CD4-positive, CD25-positive, alpha-beta regulatory T cell (primary cell): ENCODE measurements around the gene TM9SF2. TPM values are rescaled to one million over a fixed set of nuclear protein-coding genes. Genes with fewer than 3 reads are reported as not detected.

Experiments
- ATAC-seq, 2 donors: fragments of 150-1000 bp; cut with Tn5 transposase; one replicate each; pipeline ENCODE4 v1.10.0; 2021; ENCODE audit warnings: low read depth in 2 of 2, moderate number of reproducible peaks in 2 of 2, moderate library complexity in 1 of 2
- DNase-seq, 3 donors: peaks; one replicate each; pipeline versions ENCODE4 v3.0.0 to v3.0.0-alpha.2; 2012 to 2022; ENCODE audit warnings: mixed read lengths in 1 of 3
- H3K27ac ChIP-seq: one replicate; pipeline ENCODE4 v1.7.0; 2013; ENCODE audit warnings: mild to moderate bottlenecking, low read length; ENCODE audit not compliant: insufficient read depth, poor library complexity, severe bottlenecking
- H3K27me3 ChIP-seq: one replicate; pipeline ENCODE4 v1.7.0; 2013; ENCODE audit warnings: low read length; ENCODE audit not compliant: control insufficient read depth, insufficient read depth
- H3K36me3 ChIP-seq: one replicate; pipeline ENCODE4 v1.7.0; 2013; ENCODE audit warnings: mild to moderate bottlenecking, low read length, moderate library complexity; ENCODE audit not compliant: control insufficient read depth, insufficient read depth
- H3K4me1 ChIP-seq: 2 replicates; pipeline ENCODE4 v1.7.0; 2013; ENCODE audit warnings: mild to moderate bottlenecking, low read length; ENCODE audit not compliant: insufficient read depth, control insufficient read depth, poor library complexity, severe bottlenecking
- H3K4me3 ChIP-seq: one replicate; pipeline ENCODE4 v1.7.0; 2013; ENCODE audit warnings: low read depth, mild to moderate bottlenecking, low read length, moderate library complexity
- H3K9me3 ChIP-seq, 2 experiments: 1 replicate in 1 of 2; 2 replicates in 1 of 2; pipeline ENCODE4 v1.7.0; 2013; ENCODE audit warnings: low read length in 2 of 2, mild to moderate bottlenecking in 1 of 2, moderate library complexity in 1 of 2; ENCODE audit not compliant: control insufficient read depth in 2 of 2
- H3K27ac Mint-ChIP-seq, 3 donors: one replicate each; pipeline ENCODE4 v1.8.0; 2020 to 2022; ENCODE audit warnings: mild to moderate bottlenecking in 3 of 3, mixed read lengths in 3 of 3, moderate library complexity in 2 of 3
- H3K27me3 Mint-ChIP-seq: one replicate; pipeline ENCODE4 v1.8.0; 2022; ENCODE audit warnings: mild to moderate bottlenecking, mixed read lengths
- H3K36me3 Mint-ChIP-seq: one replicate; pipeline ENCODE4 v1.8.0; 2020; ENCODE audit warnings: mixed read lengths
- H3K4me1 Mint-ChIP-seq, 4 donors: one replicate each; pipeline ENCODE4 v1.8.0; 2020 to 2022; ENCODE audit warnings: mixed read lengths in 4 of 4, mild to moderate bottlenecking in 1 of 4
- H3K4me3 Mint-ChIP-seq, 4 donors: one replicate each; pipeline ENCODE4 v1.8.0; 2020 to 2022; ENCODE audit warnings: mild to moderate bottlenecking in 4 of 4, mixed read lengths in 4 of 4, moderate library complexity in 3 of 4
- H3K9me3 Mint-ChIP-seq, 7 donors: one replicate each; pipeline ENCODE4 v1.8.0; 2020 to 2022; ENCODE audit warnings: mixed read lengths in 7 of 7, mild to moderate bottlenecking in 3 of 7, moderate library complexity in 2 of 7
- polyA plus RNA-seq, 4 donors: library from polyadenylated mRNA; unstranded; fragments of 300-500 nt; fragmentation: Illumina TruSeq; gene quantifications; one replicate each; pipeline ENCODE4 v1.2.3, GENCODE V29; 2021
- total RNA-seq: library from RNA; stranded (reverse); gene quantifications from one replicate; pipeline ENCODE4 v1.2.3, GENCODE V29; 2022

Gene TM9SF2
- total and polyA plus RNA-seq, 5 donors from 2014 or later = 53.7 to 124 (median 111) TPM

DNA sequence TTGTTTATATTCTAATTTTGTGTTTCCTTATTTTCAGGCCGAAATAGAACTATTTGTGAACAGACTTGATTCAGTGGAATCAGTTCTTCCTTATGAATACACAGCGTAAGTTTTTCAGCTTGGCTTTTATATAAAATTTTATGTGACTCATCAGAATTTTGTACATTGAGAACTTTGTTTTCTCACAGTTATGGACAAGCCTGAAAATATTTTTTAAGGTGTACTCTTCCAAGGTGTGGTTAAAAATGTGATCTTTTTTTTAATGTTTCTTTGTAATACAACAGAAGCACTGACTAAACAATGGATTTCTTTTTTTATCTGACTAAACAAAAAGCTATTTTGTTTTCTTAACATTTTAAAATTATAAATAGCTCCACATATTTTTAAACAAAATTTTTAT, 16.3 kb downstream of the TM9SF2 start:
- Histone ChIP-seq H3K4me3 (no peak overlapping the region), H3K9me3 (no peaks in the 10 kb centered on the region), H3K27ac (no peak overlapping the region), H3K4me1 (peaks cover 31% of the 10 kb centered on the region), H3K27me3 (no peaks in the 10 kb centered on the region), H3K36me3 (peaks cover 48% of the 10 kb centered on the region)
- H3K9me3 Mint-ChIP-seq = no peaks in the 10 kb centered on the region
- no peak overlapping the region for H3K27ac Mint-ChIP-seq
- ATAC-seq (no peak), DNase-seq (no peak)
- no peaks in the 10 kb centered on the region for H3K27me3 Mint-ChIP-seq
- peaks cover 34 to 52% (median 43%) of the 10 kb centered on the region in 4 donors for H3K4me1 Mint-ChIP-seq
- no peak overlapping the region for H3K4me3 Mint-ChIP-seq
- peaks cover 15% of the 10 kb centered on the region for H3K36me3 Mint-ChIP-seq

DNA sequence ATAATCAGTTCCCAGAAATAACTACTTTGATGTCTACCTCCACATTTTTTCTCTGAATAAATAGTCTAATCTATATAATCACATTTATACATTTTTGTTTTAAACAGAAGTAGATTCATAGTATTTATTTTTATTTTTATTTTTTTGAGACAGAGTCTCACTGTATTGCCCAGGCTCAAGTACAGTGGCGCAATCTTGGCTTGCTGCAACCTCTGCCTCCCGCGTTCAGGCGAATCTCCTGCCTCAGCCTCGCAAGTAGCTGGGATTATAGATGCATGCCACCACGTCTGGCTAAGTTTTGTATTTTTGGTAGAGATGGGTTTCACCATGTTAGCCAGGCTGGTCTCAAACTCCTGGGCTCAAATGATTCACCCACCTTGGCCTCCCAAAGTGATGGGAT, 16.7 kb downstream of the TM9SF2 start:
- Mint-ChIP-seq H3K4me1 (peaks cover 30 to 48% (median 39%) of the 10 kb centered on the region in 4 donors), H3K9me3 (no peaks in the 10 kb centered on the region), H3K4me3 (no peak overlapping the region), H3K36me3 (peaks cover 16% of the 10 kb centered on the region), H3K27me3 (no peaks in the 10 kb centered on the region), H3K27ac (peak overlapping the region in 1 of 3 donors; percentile 51)
- H3K27me3 ChIP-seq = no peaks in the 10 kb centered on the region
- ATAC-seq = no peak
- H3K27ac ChIP-seq = no peak overlapping the region
- H3K4me3 ChIP-seq = no peak overlapping the region
- H3K36me3 ChIP-seq = peaks cover 52% of the 10 kb centered on the region
- H3K4me1 ChIP-seq = peaks cover 27% of the 10 kb centered on the region
- no peaks in the 10 kb centered on the region for H3K9me3 ChIP-seq
- DNase-seq = no peak

DNA sequence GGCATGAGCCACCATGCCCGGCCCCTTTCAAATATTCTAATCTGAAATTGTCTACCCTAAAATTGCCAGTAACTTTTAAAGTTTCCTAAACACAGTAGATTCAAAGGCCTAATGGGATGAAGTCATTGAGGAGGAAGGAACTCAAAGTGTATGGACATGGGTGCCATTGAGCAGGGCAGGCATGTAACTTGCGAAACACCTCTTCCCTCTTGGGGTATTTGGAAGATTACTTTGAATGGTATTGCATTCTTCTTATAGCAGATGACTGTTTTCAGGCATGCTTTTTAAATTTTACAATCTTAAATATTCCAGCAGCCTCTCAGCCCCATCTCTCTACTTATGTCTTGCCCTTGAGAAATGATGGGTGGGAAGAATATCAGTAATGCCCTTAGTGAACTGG, 21.0 kb downstream of the TM9SF2 start:
- H3K4me1 ChIP-seq = peaks cover 13% of the 10 kb centered on the region
- H3K27ac Mint-ChIP-seq = peak overlapping the region in 1 of 3 donors; percentile 80
- no peak overlapping the region for H3K4me3 ChIP-seq
- no peak overlapping the region for H3K4me3 Mint-ChIP-seq
- no peak overlapping the region for H3K27ac ChIP-seq
- DNase-seq (no peak), ATAC-seq (no peak)
- no peaks in the 10 kb centered on the region for H3K27me3 ChIP-seq
- H3K4me1 Mint-ChIP-seq = peaks cover 26 to 40% (median 37%) of the 10 kb centered on the region in 4 donors
- H3K9me3 Mint-ChIP-seq = no peaks in the 10 kb centered on the region
- no peaks in the 10 kb centered on the region for H3K27me3 Mint-ChIP-seq
- no peaks in the 10 kb centered on the region for H3K9me3 ChIP-seq
- peaks cover 79% of the 10 kb centered on the region for H3K36me3 ChIP-seq
- H3K36me3 Mint-ChIP-seq = peaks cover 50% of the 10 kb centered on the region

DNA sequence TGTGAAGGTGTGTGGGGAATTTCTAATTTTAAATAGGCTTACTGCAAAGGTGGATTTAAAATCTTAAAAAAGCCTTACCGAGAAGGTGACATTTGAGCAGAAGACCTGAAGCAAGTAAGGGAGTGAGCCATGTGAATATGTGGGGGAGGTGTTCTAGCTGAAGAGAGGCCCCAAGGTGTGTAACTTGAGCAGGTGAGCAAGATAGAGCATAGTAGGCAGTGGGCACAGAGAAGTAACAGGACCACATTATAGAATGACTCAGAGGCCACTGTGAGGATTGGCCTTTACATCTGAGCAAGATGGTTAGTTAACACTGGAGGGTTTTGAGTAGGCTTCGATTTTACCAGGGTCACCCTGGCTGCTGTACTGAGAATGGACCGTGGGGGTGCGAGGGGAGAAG, 22.6 kb downstream of the TM9SF2 start:
- DNase-seq (no peak), ATAC-seq (no peak)
- Mint-ChIP-seq H3K27ac (peak overlapping the region in 2 of 3 donors; percentile 48 to 80), H3K4me3 (peak overlapping the region in 1 of 4 donors; percentile 88), H3K9me3 (no peaks in the 10 kb centered on the region), H3K36me3 (peaks cover 56% of the 10 kb centered on the region), H3K4me1 (peaks cover 31 to 52% (median 46%) of the 10 kb centered on the region in 4 donors), H3K27me3 (no peaks in the 10 kb centered on the region)
- Histone ChIP-seq H3K4me3 (no peak overlapping the region), H3K9me3 (no peaks in the 10 kb centered on the region), H3K36me3 (peaks cover 69% of the 10 kb centered on the region), H3K27me3 (no peaks in the 10 kb centered on the region), H3K27ac (no peak overlapping the region), H3K4me1 (peaks cover 15% of the 10 kb centered on the region)

DNA sequence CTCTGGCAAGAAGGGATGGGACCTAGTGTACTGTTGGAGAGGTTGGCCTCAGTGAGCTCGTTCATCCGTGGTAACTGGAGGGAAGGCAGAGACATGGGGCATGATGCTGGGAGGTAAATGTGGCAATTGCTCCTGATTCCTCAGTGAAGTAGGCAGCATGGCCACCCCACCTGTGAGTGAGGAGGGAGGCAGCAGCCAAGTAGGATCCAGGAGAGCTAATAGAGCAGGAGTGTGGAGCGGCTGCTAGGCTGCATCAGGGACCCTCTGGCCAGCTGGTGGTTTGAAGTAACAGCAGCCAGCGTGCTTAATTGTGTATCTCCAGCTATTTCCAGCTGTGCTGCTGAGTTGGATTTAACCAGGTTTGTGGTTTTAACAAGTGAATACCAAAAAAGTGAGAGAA, 24.7 kb downstream of the TM9SF2 start:
- ATAC-seq (no peak), DNase-seq (no peak)
- no peaks in the 10 kb centered on the region for H3K27me3 ChIP-seq
- no peak overlapping the region for H3K27ac ChIP-seq
- H3K4me1 ChIP-seq = peaks cover 15% of the 10 kb centered on the region
- peaks cover 31 to 53% (median 48%) of the 10 kb centered on the region in 4 donors for H3K4me1 Mint-ChIP-seq
- H3K4me3 Mint-ChIP-seq = peak overlapping the region in 1 of 4 donors; percentile 4
- H3K9me3 ChIP-seq = no peaks in the 10 kb centered on the region
- peak overlapping the region in 2 of 3 donors; percentile 78 to 85 for H3K27ac Mint-ChIP-seq
- peaks cover 58% of the 10 kb centered on the region for H3K36me3 Mint-ChIP-seq
- H3K27me3 Mint-ChIP-seq = no peaks in the 10 kb centered on the region
- H3K9me3 Mint-ChIP-seq = no peaks in the 10 kb centered on the region
- no peak overlapping the region for H3K4me3 ChIP-seq
- H3K36me3 ChIP-seq = peaks cover 66% of the 10 kb centered on the region

DNA sequence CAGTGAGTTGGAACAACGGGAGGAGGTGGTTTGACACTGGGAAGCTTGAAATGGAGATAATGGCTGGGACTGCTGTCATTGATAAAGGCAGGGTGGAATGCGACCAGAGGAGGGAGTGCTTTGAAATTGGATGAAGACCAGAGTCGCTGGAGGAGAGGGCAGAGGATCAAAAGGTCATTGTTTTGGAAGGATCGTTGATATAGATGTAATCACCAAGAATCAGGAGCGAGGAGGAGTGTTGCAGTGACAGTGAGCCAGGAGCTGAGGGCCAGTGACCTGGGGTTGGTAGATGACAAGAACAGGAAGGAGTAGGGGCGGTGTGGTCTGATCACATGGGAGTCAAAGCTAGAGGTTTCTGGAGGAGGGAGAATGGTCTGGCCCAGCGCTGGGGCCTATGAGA, 25.3 kb downstream of the TM9SF2 start:
- Histone ChIP-seq H3K27me3 (no peaks in the 10 kb centered on the region), H3K9me3 (no peaks in the 10 kb centered on the region), H3K4me1 (peaks cover 15% of the 10 kb centered on the region), H3K36me3 (peaks cover 66% of the 10 kb centered on the region), H3K4me3 (no peak overlapping the region), H3K27ac (no peak overlapping the region)
- H3K4me1 Mint-ChIP-seq = peaks cover 31 to 56% (median 47%) of the 10 kb centered on the region in 4 donors
- H3K27me3 Mint-ChIP-seq = no peaks in the 10 kb centered on the region
- peaks cover 58% of the 10 kb centered on the region for H3K36me3 Mint-ChIP-seq
- ATAC-seq (no peak), DNase-seq (no peak)
- H3K27ac Mint-ChIP-seq = peak overlapping the region; percentile 78 to 85 (median 82)
- H3K4me3 Mint-ChIP-seq = peak overlapping the region in 2 of 4 donors; percentile 39 to 45
- H3K9me3 Mint-ChIP-seq = no peaks in the 10 kb centered on the region

DNA sequence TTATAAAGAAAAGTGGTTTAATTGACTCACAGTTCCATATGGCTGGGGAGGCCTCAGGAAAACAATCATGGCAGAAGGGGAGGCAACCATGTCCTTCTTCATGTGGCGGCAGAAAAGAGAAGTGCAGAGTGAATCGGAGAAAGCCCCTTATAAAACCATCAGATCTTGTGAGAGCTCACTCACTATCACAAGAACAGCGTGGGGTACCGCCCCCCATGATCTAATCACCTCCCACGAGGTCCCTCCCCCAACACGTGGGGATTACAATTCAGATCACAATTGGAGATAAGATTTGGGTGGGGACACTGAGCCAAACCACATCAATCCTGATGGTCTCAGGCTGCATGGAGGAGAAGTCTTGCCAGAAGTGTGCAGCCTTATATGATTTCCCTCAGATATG, 26.0 kb downstream of the TM9SF2 start:
- Histone ChIP-seq H3K4me3 (no peak overlapping the region), H3K4me1 (peaks cover 15% of the 10 kb centered on the region), H3K27ac (no peak overlapping the region), H3K9me3 (no peaks in the 10 kb centered on the region), H3K36me3 (peaks cover 62% of the 10 kb centered on the region), H3K27me3 (no peaks in the 10 kb centered on the region)
- Mint-ChIP-seq H3K9me3 (no peaks in the 10 kb centered on the region), H3K4me3 (peak overlapping the region in 1 of 4 donors; percentile 45), H3K4me1 (peaks cover 31 to 57% (median 48%) of the 10 kb centered on the region in 4 donors), H3K27me3 (no peaks in the 10 kb centered on the region), H3K36me3 (peaks cover 57% of the 10 kb centered on the region), H3K27ac (peak overlapping the region in 2 of 3 donors; percentile 78 to 85)
- ATAC-seq = peak in 1 of 2 donors; percentile 17
- peak; percentile 11 to 68 (median 17) for DNase-seq

DNA sequence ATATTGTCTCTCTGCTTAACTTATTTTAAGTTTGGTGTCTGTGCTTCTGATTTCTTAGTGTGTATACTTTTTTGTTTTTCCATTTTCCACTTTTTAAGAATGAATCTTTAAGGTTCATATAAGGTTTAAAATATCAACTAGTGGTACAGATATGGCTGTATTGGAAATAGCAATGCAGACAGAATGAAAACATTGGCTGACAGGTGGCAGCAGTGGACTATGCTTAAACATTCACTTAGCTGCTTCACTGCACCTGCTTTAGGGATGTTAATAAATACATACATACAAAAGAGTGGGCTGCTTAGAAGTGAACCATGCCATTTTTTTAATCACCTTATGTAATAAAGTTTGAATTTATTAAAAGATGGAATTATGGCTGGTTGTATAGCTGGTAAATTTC, 27.3 kb downstream of the TM9SF2 start:
- peak; percentile 14 to 70 (median 67) for DNase-seq
- Mint-ChIP-seq H3K4me3 (no peak overlapping the region), H3K4me1 (peaks cover 31 to 60% (median 49%) of the 10 kb centered on the region in 4 donors), H3K36me3 (peaks cover 57% of the 10 kb centered on the region), H3K9me3 (no peaks in the 10 kb centered on the region), H3K27me3 (no peaks in the 10 kb centered on the region), H3K27ac (peak overlapping the region in 2 of 3 donors; percentile 30 to 43)
- Histone ChIP-seq H3K36me3 (peaks cover 54% of the 10 kb centered on the region), H3K27me3 (no peaks in the 10 kb centered on the region), H3K9me3 (no peaks in the 10 kb centered on the region), H3K27ac (no peak overlapping the region), H3K4me1 (peaks cover 15% of the 10 kb centered on the region), H3K4me3 (no peak overlapping the region)
- ATAC-seq = peak; percentile 70 to 79
